HCT116 (cell line): ENCODE results near the gene NLRC5.

Experiments used
- MAX ChIP-seq: IDR thresholded peaks from 2 replicates; pipeline ENCODE4 v1.6.1; 2012
- POLR2AphosphoS5 ChIP-seq: IDR thresholded peaks from 2 replicates; pipeline ENCODE4 v1.6.1; 2011; ENCODE audit warnings: mild to moderate bottlenecking, low read depth, low read length, moderate library complexity
- TF ChIP-seq, protein P1 (sequence below), 3 experiments: fragments of 200-600 bp in 1 of 3; sonication (generic) in 1 of 3; IDR thresholded peaks in 2 of 3; conservative IDR thresholded peaks in 1 of 3; 2 replicates each; pipeline ENCODE4 v1.5.1; 2012 to 2017; ENCODE audit warnings: low read depth in 2 of 3, low read length in 2 of 3, antibody characterized with exemption in 1 of 3, borderline replicate concordance in 1 of 3, control low read depth in 1 of 3, mild to moderate bottlenecking in 1 of 3, mixed read lengths in 1 of 3, mixed run types in 1 of 3, moderate library complexity in 1 of 3; ENCODE audit not compliant: insufficient read depth in 1 of 3

DNA sequence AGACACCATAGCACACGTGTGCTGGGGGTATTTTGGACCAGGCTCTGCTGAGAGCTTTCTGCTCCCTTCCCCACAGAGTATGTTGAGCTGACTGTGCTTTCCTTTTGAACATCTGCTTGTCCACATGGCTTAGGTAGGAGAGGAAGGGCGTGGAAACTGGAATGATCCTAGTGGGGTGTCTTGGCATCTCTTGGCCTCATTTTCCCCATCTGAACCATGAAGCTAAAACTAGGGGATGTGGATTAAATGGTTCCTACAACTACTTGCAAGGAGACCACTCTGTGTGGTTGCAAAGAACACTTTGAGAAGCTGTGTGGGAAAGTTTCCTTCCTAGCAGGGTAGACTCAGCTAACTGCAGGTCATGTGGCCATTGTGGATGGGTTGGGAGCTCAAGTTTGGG is 6.7 kb upstream of the NLRC5 start:
- TF ChIP-seq, protein P1, sequence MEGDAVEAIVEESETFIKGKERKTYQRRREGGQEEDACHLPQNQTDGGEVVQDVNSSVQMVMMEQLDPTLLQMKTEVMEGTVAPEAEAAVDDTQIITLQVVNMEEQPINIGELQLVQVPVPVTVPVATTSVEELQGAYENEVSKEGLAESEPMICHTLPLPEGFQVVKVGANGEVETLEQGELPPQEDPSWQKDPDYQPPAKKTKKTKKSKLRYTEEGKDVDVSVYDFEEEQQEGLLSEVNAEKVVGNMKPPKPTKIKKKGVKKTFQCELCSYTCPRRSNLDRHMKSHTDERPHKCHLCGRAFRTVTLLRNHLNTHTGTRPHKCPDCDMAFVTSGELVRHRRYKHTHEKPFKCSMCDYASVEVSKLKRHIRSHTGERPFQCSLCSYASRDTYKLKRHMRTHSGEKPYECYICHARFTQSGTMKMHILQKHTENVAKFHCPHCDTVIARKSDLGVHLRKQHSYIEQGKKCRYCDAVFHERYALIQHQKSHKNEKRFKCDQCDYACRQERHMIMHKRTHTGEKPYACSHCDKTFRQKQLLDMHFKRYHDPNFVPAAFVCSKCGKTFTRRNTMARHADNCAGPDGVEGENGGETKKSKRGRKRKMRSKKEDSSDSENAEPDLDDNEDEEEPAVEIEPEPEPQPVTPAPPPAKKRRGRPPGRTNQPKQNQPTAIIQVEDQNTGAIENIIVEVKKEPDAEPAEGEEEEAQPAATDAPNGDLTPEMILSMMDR (IDR thresholded peaks at IDR 0.05 in 2 of 3, conservative IDR thresholded peaks at IDR 0.05 in 1 of 3; ENCODE audit: borderline replicate concordance in 1 of 3, insufficient read depth in 1 of 3, low read depth in 2 of 3, low read length in 2 of 3), result no peak
- TF ChIP-seq POLR2AphosphoS5, result no peak
- no peak for TF ChIP-seq MAX
